NCI-H1694 (cell line): ENCODE measurements around the gene DUSP1.
"Not testable (repeated sequence)": the region's sequence is repeated elsewhere in the genome, so short reads cannot be mapped to it uniquely, and the experiment has no call there.

Experiments used
- DNase-seq: peaks from one replicate; lab custom pipeline; 2025; lab: John Stamatoyannopoulos, UW

Gene DUSP1

GRCh38 chr5:172797771-172798191, 26.8 kb upstream of the DUSP1 start:
- no peak for DNase-seq

GRCh38 chr5:172796306-172796705, 25.3 kb upstream of the DUSP1 start:
- DNase-seq: no peak

GRCh38 chr5:172795318-172795977, 24.5 kb upstream of the DUSP1 start:
- peak; percentile 87 for DNase-seq

DNA sequence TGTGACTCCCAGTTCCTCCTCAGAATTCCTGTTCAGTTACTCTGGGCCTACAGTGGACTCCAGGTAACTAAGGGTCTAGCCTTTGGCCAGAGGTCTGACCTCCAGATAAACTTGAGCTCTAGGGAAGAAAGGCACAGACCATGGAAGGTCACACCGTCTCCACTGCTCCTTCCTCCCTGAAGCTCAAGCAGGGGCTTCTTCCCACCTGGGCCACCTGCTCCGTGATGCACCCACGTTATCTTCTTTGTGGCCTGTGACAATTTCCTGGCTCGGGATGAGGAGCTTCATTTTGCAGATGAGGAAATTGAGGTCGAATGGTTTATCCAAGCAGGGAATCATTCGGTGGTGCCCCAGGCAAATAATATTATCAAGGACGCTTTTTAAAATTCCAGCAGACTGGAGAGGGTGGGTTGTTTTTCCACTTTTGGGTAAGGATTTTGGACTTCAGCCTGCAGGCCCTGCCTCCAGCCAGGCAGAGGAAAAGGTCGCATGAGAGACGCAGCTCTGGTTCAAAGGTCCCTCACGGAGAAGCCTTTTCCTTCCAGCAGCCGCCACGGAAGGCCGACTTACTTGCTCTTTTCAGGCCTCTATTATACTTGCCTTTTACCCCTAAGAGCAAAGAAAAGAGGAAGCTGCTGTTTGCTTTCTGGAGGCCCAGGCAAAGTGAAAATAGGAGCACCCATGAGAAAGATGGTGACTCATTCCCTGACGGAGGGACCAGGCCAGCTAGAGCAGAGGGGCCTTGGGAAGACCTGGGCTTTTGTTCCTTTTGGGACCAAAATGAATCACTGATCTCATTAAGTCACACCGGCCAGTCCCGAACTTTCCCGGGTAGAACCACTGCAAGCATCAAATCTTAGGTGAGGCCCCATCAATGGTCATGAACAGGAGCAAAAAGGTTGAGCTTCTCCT, 22.8 kb upstream of the DUSP1 start:
- no peak for DNase-seq

GRCh38 chr5:172792701-172793570, 21.9 kb upstream of the DUSP1 start:
- DNase-seq: no peak

- no peak for DNase-seq
Measured at GRCh38 chr5:172791726-172792445, 20.9 kb upstream of the DUSP1 start.

DNA sequence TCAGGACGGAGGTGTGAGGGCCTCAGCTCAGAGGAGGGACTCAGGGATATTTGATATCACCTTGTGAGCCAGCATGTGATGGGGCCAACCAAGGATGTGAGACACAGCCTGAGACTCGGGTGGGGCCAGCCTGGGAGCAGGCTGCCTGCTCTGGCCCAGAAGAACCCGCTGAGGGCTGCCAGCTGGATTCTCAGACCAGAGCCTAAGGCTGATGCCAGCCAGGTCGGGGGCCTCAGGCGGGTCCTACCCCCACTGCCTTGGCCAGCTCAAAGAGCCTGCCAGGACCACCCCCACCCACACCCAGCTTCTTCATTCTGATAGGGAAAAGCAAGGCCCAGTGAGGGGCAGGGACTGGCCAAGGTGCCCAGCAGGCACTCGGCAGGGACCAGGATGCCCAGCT, 20.3 kb upstream of the DUSP1 start:
- DNase-seq: no peak

GRCh38 chr5:172790496-172790889, 19.5 kb upstream of the DUSP1 start:
- DNase-seq: no peak

- no peak for DNase-seq
Measured at GRCh38 chr5:172789687-172790495, 18.9 kb upstream of the DUSP1 start.

GRCh38 chr5:172788771-172789686, 18.0 kb upstream of the DUSP1 start:
- no peak for DNase-seq

DNA sequence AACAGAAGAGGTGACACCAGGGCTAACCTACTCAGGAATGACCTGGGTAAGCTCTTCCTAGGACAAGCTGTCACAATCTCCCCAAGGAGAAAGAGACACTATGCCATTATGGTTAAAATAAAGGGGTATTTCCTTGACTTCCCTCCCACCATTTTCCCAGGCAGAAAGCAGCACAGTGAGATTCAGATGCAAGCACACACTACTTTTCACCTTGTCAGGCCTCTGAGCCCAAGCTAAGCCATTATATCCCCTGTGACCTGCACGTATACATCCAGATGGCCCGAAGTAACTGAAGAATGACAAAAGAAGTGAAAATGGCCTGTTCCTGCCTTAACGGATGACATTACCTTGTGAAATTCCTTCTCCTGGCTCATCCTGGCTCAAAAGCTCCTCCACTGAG, 16.5 kb upstream of the DUSP1 start:
- not testable (repeated sequence) for DNase-seq

- no peak for DNase-seq
Measured at GRCh38 chr5:172786736-172787462, 15.9 kb upstream of the DUSP1 start.

- no peak for DNase-seq
Measured at GRCh38 chr5:172785429-172786088, 14.6 kb upstream of the DUSP1 start.

- not testable (repeated sequence) for DNase-seq
Measured at GRCh38 chr5:172784162-172784561, 13.2 kb upstream of the DUSP1 start.

DNA sequence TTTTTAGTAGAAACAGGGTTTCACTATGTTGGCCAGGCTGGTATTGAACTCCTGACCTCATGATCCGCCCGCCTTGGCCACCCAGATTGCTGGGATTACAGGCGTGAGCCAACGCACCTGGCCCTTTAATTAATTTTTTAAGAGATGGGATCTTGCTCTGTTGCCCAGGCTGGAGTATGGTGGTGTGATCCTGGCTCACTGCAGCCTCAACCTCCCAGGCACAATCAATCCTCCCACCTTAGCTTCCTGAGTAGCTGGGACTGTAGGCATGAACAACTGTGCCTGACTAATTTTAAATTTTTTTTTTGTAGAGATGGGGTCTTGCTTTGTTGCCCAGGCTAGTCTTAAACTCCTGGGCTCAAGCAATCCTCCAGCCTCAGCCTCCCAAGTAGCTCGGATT, 12.3 kb upstream of the DUSP1 start:
- DNase-seq: not testable (repeated sequence)

GRCh38 chr5:172782169-172783039, 11.4 kb upstream of the DUSP1 start:
- peak; percentile 59 for DNase-seq

GRCh38 chr5:172779691-172780341, 8.8 kb upstream of the DUSP1 start:
- no peak for DNase-seq
